ENCODE data around the gene RAX.
A peak's percentile ranks its signal among the peaks of the same experiment; 100 is the strongest.
"Not testable (repeated sequence)": the region's sequence is repeated elsewhere in the genome, so short reads cannot be mapped to it uniquely, and the experiment has no call there.

Gene RAX

DNA sequence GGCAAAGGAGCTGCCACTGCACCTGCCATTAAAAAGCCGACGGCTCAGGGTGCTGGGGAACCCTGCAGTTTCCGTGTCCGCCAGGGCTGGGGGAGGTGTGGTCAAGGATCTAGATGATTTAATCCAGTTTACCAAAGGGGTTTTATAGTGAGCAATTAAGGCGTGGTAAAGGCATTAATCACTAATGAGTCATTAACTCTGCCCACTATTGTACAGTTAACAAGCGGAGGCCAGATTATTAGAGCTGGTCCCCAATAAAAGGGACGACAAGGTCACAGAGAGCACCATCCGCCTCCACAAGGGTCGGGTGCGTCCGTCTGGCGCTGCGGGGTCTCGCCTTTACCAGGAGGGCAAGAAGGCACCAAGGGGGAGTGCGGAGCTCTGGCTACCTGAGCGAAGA is 9.6 kb downstream of the RAX start:
- DNase-seq = no peak
- intact Hi-C loops (cut with DNase I) = no loop called here

- DNase-seq; intact Hi-C loops (cut with DNase I): not testable (repeated sequence)
These were observed 11.0 kb downstream of the RAX start for GRCh38 chr18:59262243-59262642.

DNA sequence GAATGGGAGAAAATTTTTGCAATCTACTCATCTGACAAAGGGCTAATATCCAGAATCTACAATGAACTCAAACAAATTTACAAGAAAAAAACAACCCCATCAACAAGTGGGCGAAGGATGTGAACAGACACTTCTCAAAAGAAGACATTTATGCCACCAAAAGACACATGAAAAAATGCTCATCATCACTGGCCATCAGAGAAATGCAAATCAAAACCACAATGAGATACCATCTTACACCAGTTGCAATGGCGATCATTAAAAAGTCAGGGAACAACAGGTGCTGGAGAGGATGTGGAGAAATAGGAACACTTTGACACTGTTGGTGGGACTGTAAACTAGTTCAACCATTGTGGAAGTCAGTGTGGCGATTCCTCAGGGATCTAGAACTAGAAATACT is 11.4 kb downstream of the RAX start:
- intact Hi-C loops (cut with DNase I) = not testable (repeated sequence)

DNA sequence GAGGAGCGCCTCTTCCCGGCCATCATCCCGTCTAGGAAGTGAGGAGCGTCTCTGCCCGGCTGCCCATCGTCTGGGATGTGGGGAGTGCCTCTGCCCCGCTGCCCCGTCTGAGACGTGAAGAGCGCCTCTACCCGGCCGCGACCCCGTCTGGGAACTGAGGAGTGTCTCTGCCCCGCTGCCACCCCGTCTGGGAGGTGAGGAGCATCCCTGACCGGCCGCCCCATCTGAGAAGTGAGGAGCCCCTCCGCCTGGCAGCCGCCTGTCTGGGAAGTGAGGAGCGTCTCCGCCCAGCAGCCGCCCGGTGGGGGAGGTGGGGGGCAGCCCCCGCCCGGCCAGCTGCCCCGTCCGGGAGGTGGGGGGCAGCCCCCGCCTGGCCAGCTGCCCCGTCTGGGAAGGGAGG is 17.8 kb downstream of the RAX start:
- DNase-seq; intact Hi-C loops (cut with DNase I): not testable (repeated sequence)

More for the DNA sequence above, 11.4 kb downstream of the RAX start:
- DNase-seq = not testable (repeated sequence)

DNA sequence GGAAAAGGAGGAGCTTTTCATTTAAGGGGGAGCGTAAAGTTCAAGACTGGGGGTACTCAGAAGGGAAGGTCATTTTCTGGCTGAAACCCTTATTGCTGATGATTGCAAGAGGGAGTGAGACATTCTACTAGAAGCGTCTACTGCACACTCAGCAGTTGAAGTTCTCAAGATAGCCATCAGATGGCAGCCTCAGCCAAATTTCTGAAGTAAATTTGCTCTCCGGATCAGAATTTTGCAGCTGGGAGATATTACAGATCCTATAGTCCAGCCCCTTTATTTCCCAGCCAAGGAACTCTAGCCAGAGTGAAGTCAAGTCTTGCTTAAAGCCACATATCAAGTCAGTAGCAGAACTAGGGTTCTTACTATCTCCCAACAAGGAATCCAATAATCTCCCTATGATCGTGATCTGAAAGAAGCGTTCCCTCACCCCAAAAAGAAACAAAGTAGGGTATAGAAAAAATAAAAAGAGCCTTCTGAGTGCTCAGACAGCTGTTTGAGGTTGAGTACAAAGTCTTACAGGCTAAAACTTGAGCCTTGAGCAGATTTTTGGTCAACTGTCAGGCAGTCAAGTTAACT is 24.0 kb downstream of the RAX start:
- intact Hi-C loops (cut with DNase I) = loop anchor here (5.0 kb wide), 1 partner anchor 153 kb away; no protein-coding TSS in a partner anchor
- DNase-seq = peak in 35 of 42 donors; percentile 9 to 84 (median 63)

GRCh38 chr18:59246796-59247195 is 26.5 kb downstream of the RAX start:
- intact Hi-C loops (cut with DNase I) = loop anchor here (5.0 kb wide), 1 partner anchor 156 kb away; no protein-coding TSS in a partner anchor

GRCh38 chr18:59242906-59243305 is 30.3 kb downstream of the RAX start:
- no peak for DNase-seq
- intact Hi-C loops (cut with DNase I) = no loop called here

More at GRCh38 chr18:59246796-59247195, 26.5 kb downstream of the RAX start:
- DNase-seq = no peak

DNA sequence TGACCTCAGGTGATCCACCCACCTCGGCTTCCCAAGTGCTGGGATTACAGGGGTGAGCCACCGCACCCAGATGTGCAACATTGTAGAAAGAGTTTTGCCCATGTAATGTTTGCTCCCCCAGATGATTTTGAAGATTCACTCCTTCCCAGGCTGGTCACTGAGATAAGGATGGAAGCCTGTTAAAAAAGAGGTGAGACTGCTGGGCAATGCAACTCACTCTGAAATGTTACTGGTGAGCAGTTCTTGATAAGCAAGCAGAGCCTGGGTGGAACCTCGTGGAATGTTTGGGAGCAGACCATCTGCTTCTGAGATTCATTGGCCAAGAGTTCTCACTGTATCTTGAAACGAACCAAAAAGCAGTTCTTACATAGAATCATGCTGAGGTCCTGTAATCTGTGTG is 33.6 kb downstream of the RAX start:
- DNase-seq = no peak
- intact Hi-C loops (cut with DNase I) = no loop called here

DNA sequence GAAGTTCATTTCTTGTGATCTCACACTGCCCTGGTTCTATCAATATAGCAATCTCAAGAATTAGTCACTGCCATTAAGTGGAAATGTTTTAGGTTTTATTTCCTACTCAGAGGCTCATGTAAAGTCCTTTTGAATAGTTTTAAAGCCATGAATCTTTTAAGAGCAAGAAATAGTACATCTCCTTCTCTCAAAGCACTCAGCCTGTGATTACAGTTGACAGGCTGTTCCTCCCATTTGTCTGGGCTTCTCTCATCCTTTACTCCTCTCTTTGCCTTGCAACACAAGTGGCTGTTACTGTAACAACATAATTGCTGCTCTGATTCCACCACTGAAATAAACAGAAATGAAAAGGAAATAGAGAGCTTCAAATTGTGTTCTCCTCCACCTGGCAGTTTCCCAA is 34.9 kb downstream of the RAX start:
- no peak for DNase-seq
- intact Hi-C loops (cut with DNase I) = no loop called here

- DNase-seq = no peak
- intact Hi-C loops (cut with DNase I) = no loop called here
These were observed 40.2 kb downstream of the RAX start for GRCh38 chr18:59233017-59233410.

DNA sequence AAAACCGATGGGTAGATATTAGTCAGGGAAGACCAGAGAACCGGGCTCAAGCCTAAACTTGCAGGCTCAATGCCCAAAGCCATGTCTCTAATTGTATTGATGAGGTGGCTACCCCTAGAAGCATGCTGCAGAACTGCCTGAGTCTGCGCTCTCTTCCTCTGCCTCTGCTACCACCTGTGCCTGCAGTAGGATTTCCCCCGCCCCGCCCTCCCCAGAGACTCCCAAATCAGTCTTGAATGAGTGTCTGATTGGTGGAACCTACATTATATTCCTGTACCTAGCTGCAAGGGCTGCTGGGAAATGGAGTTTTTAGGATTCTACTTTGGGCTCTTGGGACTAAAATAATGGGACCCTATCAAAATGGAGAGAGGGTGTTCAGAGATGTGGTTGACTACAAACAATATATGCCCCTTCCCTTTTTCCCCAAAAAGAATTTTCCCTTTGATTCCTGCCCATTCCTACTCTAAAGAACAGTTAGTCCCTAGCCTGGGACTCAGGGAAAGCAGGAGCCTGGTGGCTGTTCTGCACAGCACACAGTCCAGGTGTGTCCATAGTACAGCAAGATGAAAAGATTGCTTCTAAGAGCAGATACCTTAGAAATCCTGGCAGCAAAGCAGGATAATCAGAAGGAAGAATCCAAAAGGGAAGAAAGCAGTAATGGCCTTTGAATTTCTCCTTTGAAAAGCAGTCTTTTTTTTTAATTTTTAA is 40.8 kb downstream of the RAX start:
- no peak for DNase-seq
- intact Hi-C loops (cut with DNase I) = no loop called here

- DNase-seq = no peak
These were observed 41.4 kb downstream of the RAX start for GRCh38 chr18:59231877-59232276.

DNA sequence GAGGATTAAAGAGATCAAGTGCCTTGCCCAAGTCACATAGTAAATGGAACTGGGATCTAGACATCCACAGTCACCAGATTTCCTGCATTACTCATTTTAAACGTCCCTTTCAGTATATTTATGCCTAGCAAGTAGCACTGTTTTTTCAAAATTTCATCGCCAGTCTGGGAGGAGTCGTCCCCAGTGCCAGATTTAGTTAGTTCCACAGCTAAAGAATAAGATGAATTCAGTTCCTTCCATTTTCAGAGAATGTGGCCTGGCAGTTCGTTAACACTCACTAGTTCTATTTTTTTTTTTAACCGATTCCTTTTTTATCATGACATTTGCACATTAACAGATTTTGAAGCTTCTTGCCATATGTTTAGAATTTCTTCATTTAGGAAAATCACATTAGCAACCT is 42.1 kb downstream of the RAX start:
- no peak for DNase-seq
- intact Hi-C loops (cut with DNase I) = no loop called here

More at GRCh38 chr18:59231877-59232276, 41.4 kb downstream of the RAX start:
- intact Hi-C loops (cut with DNase I) = no loop called here

DNA sequence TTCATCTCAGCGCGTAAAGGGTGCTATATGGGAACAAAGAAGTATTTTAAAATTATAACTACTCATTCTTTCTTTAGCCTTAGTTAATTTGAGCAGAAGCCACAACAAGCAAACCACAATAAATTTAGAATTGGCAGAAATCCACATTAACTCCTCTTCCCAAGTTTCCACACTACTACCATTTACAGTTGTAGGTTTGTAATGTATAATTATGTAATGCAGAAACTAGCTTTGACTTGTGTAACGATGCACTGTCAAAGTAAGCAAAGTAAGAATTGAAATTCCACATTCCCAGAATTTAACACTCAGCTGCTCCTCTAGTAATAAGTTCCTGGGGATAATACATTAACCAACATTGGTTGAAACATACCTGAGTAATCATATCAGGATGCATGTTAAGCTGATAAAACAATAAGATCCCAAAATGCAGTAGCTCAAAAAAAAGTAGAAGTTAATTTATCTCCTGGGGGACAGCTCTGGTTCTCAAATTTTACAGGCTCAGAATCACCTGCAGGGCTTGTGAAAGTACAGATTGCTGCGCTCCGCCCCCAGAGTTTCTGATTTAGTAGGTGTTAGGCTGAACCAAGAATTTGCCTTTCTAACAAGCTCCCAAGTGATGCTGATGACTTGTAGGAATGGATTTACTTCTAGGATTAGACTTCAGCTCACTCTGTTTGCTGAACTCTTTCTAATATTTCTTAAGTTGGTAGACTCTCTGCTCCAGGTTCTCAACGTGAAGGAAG is 43.4 kb downstream of the RAX start:
- DNase-seq = peak in 37 of 42 donors; percentile 19 to 88 (median 54)
- intact Hi-C loops (cut with DNase I) = no loop called here

GRCh38 chr18:59229191-59229590 is 44.1 kb downstream of the RAX start:
- intact Hi-C loops (cut with DNase I) = no loop called here
- no peak for DNase-seq

DNA sequence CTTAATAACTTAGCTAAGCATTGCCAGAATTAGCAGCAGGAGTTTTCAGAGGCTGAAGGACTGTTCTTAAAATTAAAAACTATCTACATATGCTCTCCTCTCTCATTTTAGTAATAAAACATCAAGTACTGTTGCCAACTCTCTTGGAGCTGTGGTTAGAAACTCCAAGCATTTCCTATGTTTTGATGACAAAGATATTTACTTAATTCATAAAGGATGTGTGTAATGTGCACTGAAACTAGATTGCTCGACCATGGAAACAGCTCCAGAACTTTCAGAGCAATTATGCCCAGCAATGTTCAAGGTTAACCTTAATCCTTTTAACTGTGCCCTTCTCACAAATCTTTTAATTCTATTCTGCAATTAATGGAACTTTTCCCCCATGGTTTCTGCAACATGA is 44.9 kb downstream of the RAX start:
- DNase-seq = no peak

GRCh38 chr18:59222341-59222740 is 50.9 kb downstream of the RAX start:
- intact Hi-C loops (cut with DNase I) = no loop called here
- no peak for DNase-seq

More for the DNA sequence above, 44.9 kb downstream of the RAX start:
- intact Hi-C loops (cut with DNase I) = no loop called here

DNA sequence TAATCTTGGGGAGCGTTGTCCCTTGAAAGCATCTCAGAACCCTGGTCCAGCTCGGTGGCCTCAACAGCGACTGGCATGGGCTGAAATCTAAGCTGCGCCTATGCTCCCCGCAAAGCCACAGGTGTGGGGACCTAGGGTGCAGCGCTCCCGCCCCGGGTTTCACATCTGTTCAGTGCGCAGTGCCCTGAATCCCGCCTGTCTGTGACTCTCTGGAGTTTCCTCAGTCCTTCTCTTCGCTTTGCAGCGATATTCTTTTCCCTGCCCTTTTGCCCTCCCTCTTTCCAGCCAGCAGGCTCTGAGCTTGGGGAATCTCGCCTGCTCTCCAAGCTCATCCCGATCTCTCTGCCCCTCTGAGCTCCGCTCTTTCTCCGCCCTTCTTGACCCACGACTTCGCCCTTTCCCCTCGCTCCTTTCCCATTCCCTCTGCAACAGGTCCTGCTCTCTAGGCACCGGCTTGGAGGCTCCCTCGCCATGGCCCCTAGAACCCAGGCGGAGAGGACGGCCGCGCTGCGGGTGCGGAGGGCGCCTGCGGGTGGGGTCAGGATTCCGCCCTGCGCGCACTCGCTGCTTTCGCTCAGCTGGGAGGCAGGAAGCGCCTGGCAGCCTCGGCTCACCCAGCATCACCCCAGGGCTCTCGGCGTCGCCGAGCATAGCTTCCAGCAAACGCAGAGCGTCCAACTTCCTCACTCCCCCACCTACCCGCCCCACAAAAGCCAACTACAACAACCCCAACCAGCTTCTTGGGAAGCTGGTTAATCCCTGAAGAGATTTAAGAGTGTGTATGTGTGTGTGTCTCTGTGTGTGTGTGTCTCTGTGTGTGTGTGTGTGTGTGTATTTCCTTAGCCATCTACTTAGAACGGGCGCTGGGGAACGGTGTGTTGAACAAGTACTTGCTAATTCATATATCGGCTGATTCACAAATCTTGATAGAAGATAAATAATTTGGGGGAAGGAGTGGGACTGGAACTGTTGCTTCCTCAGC is 52.2 kb downstream of the RAX start:
- DNase-seq = peak in 5 of 42 donors; percentile 3 to 27 (median 16)
- intact Hi-C loops (cut with DNase I) = no loop called here

Data from head of caudate nucleus (tissue), 42 donors.